ENCODE results near the gene ZFPL1.

DNA sequence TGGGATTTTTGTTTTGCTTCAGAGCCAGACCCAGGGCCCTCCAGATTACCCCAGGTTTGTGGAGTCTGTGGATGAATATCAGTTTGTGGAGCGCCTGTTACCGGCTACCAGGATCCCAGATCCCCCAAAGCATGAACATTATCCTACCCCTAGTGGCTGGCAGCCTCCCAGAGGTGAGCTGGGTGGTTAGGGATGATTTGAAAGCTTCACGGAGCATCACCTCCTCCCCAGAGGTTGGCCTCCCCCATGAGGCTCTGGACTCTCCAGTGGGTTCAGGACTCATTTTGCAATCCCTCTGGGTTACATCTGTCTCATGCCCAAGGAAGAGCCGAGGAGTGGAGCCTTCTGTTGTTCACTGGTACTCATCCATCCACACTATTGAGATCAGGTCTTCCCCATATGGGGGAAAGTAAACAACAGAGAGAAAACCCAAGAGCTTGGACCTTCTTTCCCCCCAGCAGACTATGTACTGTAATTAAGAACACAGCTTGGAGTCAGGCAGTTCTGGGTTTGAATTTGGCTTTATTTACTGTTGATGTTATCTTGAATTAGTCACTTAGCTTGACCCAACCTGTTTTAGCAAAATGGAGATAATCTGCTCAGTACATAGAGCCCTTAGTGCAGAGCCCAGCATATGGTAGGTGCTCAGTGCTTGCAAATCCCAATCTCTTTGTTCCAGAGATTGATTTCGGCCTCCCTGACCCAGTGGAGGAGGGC is 40.6 kb downstream of the ZFPL1 start:
- TF ChIP-seq, protein P1, sequence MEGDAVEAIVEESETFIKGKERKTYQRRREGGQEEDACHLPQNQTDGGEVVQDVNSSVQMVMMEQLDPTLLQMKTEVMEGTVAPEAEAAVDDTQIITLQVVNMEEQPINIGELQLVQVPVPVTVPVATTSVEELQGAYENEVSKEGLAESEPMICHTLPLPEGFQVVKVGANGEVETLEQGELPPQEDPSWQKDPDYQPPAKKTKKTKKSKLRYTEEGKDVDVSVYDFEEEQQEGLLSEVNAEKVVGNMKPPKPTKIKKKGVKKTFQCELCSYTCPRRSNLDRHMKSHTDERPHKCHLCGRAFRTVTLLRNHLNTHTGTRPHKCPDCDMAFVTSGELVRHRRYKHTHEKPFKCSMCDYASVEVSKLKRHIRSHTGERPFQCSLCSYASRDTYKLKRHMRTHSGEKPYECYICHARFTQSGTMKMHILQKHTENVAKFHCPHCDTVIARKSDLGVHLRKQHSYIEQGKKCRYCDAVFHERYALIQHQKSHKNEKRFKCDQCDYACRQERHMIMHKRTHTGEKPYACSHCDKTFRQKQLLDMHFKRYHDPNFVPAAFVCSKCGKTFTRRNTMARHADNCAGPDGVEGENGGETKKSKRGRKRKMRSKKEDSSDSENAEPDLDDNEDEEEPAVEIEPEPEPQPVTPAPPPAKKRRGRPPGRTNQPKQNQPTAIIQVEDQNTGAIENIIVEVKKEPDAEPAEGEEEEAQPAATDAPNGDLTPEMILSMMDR (IDR thresholded peaks at IDR 0.05), result no peak
- no peak for TF ChIP-seq POLR2A (IDR thresholded peaks at IDR 0.05)

Data from heart left ventricle (tissue), 13 donors.